Lung (tissue), 16 donors: ENCODE data around the gene ABCA1. TPM values are rescaled to one million over a fixed set of nuclear protein-coding genes. Genes with fewer than 3 reads are reported as not detected.
A peak's percentile ranks its signal among the peaks of the same experiment; 100 is the strongest.
"Not testable (repeated sequence)": the region's sequence is repeated elsewhere in the genome, so short reads cannot be mapped to it uniquely, and the experiment has no call there.

Experiments used
- ATAC-seq: fragments of 200-7000 bp; cut with Tn5 transposase; one replicate; pipeline ENCODE4 v1.9.1; 2020; ENCODE audit warnings: moderate number of reproducible peaks; ENCODE audit not compliant: insufficient read depth, low FRiP score
- DNase-seq, 3 donors: peaks; one replicate each; pipeline ENCODE4 v3.0.0-alpha.2; 2013 to 2017
- H3K27ac ChIP-seq, 2 donors: one replicate each; pipeline ENCODE4 v1.5.1; 2013; ENCODE audit warnings: mild to moderate bottlenecking in 2 of 2, moderate library complexity in 2 of 2, control low read depth in 1 of 2, inconsistent platforms in 1 of 2, low read depth in 1 of 2, low read length in 1 of 2
- H3K27me3 ChIP-seq, 3 donors: one replicate each; pipeline ENCODE4 v1.5.1; 2013; ENCODE audit warnings: low read length in 2 of 3; ENCODE audit not compliant: control insufficient read depth in 3 of 3, insufficient read depth in 3 of 3
- H3K36me3 ChIP-seq, 4 donors: one replicate each; pipeline ENCODE4 v1.5.1; 2013; ENCODE audit warnings: low read length in 4 of 4, mild to moderate bottlenecking in 1 of 4, moderate library complexity in 1 of 4; ENCODE audit not compliant: control insufficient read depth in 4 of 4, insufficient read depth in 4 of 4
- H3K4me1 ChIP-seq, 5 donors: one replicate each; pipeline ENCODE4 v1.5.1; 2013; ENCODE audit warnings: low read length in 5 of 5, mild to moderate bottlenecking in 2 of 5, moderate library complexity in 1 of 5; ENCODE audit not compliant: control insufficient read depth in 5 of 5, insufficient read depth in 5 of 5
- H3K4me3 ChIP-seq: one replicate; pipeline ENCODE4 v1.5.1; 2013; ENCODE audit warnings: mild to moderate bottlenecking, control low read depth, moderate library complexity
- H3K9ac ChIP-seq, 2 donors: one replicate each; pipeline ENCODE4 v1.5.1; 2013; ENCODE audit warnings: low read length in 2 of 2, control low read depth in 1 of 2; ENCODE audit not compliant: insufficient read depth in 1 of 2
- H3K9me3 ChIP-seq, 4 donors: one replicate each; pipeline ENCODE4 v1.5.1; 2013; ENCODE audit warnings: low read length in 3 of 4, mild to moderate bottlenecking in 1 of 4, moderate library complexity in 1 of 4; ENCODE audit not compliant: control insufficient read depth in 4 of 4, insufficient read depth in 3 of 4
- WGBS, 2 donors: extraction: QIAGEN DNeasy Blood & Tissue Kit; methylation state at CpG; one replicate each; pipeline ENCODE4 v1.1.7; 2013; 5-methylcytosine and 5-hydroxymethylcytosine counted together
- long read RNA-seq, 5 donors: transcript quantifications; one replicate each; lab custom pipeline, GENCODE V29; 2026
- polyA plus RNA-seq, 2 donors: library from polyadenylated mRNA; stranded (reverse); fragments of 200-250 nt; gene quantifications; one replicate each; pipeline ENCODE4 v1.2.1, GENCODE V29; 2013
- total RNA-seq, 2 donors: library from RNA; depleted of rRNA in 1 of 2; stranded (reverse); fragments of >200 nt in 1 of 2; gene quantifications; one replicate each; pipeline ENCODE4 v1.2.1, GENCODE V29; 2014 to 2021
- TF ChIP-seq, protein P1 (sequence below): IDR thresholded peaks from 2 replicates; pipeline ENCODE4 v1.5.1; 2012; ENCODE audit warnings: mild to moderate bottlenecking; ENCODE audit errors: control extremely low read depth, extremely low read depth
- donor health status: control.
- donor health status: control.
- donor health status: Bipolar disorder and iron deficiency.
- donor health status: healthy.
- donor health status: DM: yes; HTN: yes; CAD: no.

Gene ABCA1, protein sequence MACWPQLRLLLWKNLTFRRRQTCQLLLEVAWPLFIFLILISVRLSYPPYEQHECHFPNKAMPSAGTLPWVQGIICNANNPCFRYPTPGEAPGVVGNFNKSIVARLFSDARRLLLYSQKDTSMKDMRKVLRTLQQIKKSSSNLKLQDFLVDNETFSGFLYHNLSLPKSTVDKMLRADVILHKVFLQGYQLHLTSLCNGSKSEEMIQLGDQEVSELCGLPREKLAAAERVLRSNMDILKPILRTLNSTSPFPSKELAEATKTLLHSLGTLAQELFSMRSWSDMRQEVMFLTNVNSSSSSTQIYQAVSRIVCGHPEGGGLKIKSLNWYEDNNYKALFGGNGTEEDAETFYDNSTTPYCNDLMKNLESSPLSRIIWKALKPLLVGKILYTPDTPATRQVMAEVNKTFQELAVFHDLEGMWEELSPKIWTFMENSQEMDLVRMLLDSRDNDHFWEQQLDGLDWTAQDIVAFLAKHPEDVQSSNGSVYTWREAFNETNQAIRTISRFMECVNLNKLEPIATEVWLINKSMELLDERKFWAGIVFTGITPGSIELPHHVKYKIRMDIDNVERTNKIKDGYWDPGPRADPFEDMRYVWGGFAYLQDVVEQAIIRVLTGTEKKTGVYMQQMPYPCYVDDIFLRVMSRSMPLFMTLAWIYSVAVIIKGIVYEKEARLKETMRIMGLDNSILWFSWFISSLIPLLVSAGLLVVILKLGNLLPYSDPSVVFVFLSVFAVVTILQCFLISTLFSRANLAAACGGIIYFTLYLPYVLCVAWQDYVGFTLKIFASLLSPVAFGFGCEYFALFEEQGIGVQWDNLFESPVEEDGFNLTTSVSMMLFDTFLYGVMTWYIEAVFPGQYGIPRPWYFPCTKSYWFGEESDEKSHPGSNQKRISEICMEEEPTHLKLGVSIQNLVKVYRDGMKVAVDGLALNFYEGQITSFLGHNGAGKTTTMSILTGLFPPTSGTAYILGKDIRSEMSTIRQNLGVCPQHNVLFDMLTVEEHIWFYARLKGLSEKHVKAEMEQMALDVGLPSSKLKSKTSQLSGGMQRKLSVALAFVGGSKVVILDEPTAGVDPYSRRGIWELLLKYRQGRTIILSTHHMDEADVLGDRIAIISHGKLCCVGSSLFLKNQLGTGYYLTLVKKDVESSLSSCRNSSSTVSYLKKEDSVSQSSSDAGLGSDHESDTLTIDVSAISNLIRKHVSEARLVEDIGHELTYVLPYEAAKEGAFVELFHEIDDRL (N-terminal part only)
- total RNA-seq (100 to 1,000 TPM in 1 of 2 donors, 10 to 100 TPM in 1; 19.1 to 140 TPM), polyA plus RNA-seq (10 to 100 TPM in 1 of 2 donors, 1 to 10 TPM in 1; 5.4 to 14.4 TPM)
- long read RNA-seq, donor 1 = 0 reads
- long read RNA-seq, donor 2, partial matches to known transcripts = 67 of 67 reads
- long read RNA-seq, donor 2, other reads (novel, unspliced or antisense) = 0 of 67 reads
- long read RNA-seq, donor 3 = 0 reads
- long read RNA-seq, donor 4, partial matches to known transcripts = 8 of 8 reads
- long read RNA-seq, donor 4, other reads (novel, unspliced or antisense) = 0 of 8 reads
- long read RNA-seq, donor 5, full-length matches to known transcripts = 1 of 1 reads
- long read RNA-seq, donor 5, partial matches to known transcripts = 0 of 1 reads
- long read RNA-seq, donor 5, other reads (novel, unspliced or antisense) = 0 of 1 reads

DNA sequence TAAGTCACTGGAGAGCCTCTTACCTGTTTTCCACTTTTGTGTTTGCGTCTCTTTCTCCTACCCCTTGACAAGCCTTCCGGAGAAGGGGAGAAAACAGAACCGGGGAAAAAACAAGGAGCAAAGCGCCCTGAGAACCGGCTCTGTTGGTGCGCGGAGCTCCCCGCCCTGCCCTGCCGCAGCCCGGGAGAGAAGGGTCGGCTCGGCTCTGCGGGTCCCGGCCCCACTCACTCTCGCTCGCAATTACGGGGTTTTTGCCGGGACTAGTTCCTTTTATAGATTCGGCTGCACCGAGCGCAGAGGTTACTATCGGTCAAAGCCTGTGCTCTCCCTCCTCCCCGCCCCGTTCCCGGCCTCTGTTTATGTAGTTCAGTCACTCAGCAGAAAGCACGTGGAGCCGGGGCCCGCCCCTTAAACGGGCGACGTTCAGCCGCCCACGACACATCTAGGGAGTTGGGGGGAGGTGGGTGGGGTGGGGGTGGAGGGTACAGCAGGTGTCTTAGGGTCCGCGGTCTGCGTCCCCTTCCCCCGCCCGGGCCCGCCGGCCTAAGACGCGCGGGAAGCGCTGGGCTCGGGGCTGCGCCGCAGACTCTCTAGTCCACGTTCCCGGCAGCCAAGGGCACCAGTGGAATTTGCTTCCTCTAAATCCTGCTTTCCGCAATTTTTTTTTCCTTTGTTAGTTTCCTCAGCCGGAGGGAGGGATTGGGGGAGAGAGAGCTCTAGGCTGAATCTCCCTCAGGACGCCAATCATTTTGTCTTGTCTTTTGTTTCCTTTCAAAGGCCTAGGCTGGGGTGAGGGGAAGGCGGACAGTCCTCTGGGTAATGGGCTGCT, at the start of gene ABCA1:
Gene ABCA1, minus strand, starts transcription at position 244 of the 829 bp plus-strand sequence. CDS start 24,476 bp downstream, outside the sequence.
- no peaks in the 10 kb centered on the region for H3K9me3 ChIP-seq
- H3K4me1 ChIP-seq = peaks cover 0 to 18% (median 2%) of the 10 kb centered on the region in 5 donors
- H3K4me3 ChIP-seq = peak within 1 kb of the TSS; percentile 70
- H3K36me3 ChIP-seq = peaks cover 0 to 2% (median 0%) of the 10 kb centered on the region in 4 donors
- 4 to 5% methylated on average over 40 to 53 of the region's 53 CpGs for WGBS, 2 donors
- peak within 1 kb of the TSS; percentile 75 to 82 for H3K27ac ChIP-seq
- peak within 1 kb of the TSS in 1 of 2 donors; percentile 77 for H3K9ac ChIP-seq
- ATAC-seq (peak; percentile 86), DNase-seq (peak; percentile 91 to 95 (median 93))
- TF ChIP-seq, protein P1, sequence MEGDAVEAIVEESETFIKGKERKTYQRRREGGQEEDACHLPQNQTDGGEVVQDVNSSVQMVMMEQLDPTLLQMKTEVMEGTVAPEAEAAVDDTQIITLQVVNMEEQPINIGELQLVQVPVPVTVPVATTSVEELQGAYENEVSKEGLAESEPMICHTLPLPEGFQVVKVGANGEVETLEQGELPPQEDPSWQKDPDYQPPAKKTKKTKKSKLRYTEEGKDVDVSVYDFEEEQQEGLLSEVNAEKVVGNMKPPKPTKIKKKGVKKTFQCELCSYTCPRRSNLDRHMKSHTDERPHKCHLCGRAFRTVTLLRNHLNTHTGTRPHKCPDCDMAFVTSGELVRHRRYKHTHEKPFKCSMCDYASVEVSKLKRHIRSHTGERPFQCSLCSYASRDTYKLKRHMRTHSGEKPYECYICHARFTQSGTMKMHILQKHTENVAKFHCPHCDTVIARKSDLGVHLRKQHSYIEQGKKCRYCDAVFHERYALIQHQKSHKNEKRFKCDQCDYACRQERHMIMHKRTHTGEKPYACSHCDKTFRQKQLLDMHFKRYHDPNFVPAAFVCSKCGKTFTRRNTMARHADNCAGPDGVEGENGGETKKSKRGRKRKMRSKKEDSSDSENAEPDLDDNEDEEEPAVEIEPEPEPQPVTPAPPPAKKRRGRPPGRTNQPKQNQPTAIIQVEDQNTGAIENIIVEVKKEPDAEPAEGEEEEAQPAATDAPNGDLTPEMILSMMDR = no peak
- H3K27me3 ChIP-seq = no peaks in the 10 kb centered on the region

DNA sequence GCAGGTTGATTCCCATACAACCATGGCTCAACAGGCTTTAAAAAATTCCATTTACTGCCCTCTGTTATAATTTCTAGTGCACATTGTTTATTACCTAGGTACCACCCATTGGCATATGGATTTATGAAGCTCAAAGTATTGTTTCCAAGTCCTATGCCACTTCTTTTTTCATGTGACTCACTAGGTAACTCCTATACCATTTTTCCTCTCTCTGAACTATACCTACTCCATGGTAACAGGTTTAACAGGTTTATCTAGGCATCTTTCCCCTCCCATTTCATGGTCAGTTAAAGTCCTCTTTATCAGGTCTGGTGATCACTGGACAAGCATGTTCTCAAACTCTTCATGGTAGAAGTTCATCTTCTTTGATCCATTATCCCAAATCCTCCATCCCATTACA, 49.6 kb upstream of the ABCA1 start:
- peaks cover 0 to 2% (median 0%) of the 10 kb centered on the region in 5 donors for H3K4me1 ChIP-seq
- H3K36me3 ChIP-seq = no peaks in the 10 kb centered on the region
- ATAC-seq = no peak
- H3K27ac ChIP-seq = no peak overlapping the region
- TF ChIP-seq, protein P1 = no peak
- no peak for DNase-seq
- H3K27me3 ChIP-seq = no peaks in the 10 kb centered on the region
- no peak overlapping the region for H3K4me3 ChIP-seq
- no peaks in the 10 kb centered on the region for H3K9me3 ChIP-seq
- no peak overlapping the region for H3K9ac ChIP-seq

DNA sequence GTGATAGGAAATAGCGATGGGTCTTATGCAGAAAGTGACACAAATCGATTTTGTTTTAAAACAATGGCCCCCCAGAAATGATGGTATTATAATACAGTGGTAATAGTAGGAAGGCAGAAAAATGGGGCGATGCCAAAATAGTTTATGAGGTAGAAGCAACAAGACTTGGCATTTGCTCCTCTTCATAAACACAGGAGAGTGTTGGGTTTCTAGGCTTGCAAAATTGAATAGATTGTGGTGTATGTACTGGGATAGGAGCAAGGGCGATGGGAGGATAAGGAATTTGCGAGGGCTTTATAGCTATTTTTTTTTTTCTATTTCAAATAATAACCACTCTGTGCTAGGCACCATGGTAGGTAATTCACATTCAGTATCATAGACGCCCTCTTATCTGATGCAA, 49.2 kb upstream of the ABCA1 start:
- WGBS, 2 donors = 95 to 96% methylated on average over 6 of the region's 6 CpGs
- Histone ChIP-seq H3K9me3 (no peaks in the 10 kb centered on the region), H3K27ac (no peak overlapping the region), H3K27me3 (no peaks in the 10 kb centered on the region), H3K36me3 (no peaks in the 10 kb centered on the region), H3K4me3 (no peak overlapping the region), H3K9ac (no peak overlapping the region), H3K4me1 (peaks cover 0 to 2% (median 0%) of the 10 kb centered on the region in 5 donors)
- no peak for DNase-seq
- TF ChIP-seq, protein P1 = no peak
- ATAC-seq = no peak

DNA sequence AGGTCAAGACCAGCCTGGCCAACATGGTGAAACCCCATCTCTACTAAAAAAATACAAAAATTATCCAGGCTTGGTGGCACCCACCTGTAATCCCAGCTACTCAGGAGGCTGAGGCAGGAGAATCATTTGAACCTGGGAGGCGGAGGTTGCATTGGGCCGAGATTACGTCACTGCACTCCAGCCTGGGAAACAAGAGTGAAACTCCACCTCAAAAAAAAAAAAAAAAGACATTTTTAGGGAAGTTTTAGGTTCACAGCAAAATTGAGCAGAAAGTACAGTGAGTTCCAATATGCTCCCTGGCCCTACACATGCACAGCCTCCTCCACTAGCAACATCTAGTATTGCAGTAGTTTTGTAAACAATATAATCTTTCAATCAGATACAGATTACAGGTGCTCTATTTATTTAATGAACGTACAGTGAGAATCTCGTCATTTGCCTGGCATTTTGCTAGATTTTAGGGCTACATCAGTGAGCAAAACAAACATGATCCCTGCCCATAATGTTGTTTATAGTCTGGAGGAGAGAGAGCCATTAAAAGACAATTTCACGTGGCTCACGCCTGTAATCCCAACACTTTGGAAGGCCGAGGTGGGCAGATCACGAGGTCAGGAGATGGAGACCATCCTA, 48.1 kb upstream of the ABCA1 start:
- not testable (repeated sequence) for ATAC-seq, H3K9me3 ChIP-seq, DNase-seq, H3K27me3 ChIP-seq, H3K36me3 ChIP-seq, H3K9ac ChIP-seq, H3K4me1 ChIP-seq, H3K27ac ChIP-seq, H3K4me3 ChIP-seq
- WGBS, 2 donors = 74 to 82% methylated on average over 9 of the region's 9 CpGs
